ENCODE results near the gene LARP6. TPM values are rescaled to one million over a fixed set of nuclear protein-coding genes. Genes with fewer than 3 reads are reported as not detected.
A peak's percentile ranks its signal among the peaks of the same experiment; 100 is the strongest.

LARP6 gene
- total RNA-seq (10 to 100 TPM in 3 of 9 donors, 1 to 10 TPM in 6; 4.9 to 36.5 (median 9.5) TPM), polyA plus RNA-seq (10 to 100 TPM in 2 of 3 donors, 1 to 10 TPM in 1; 8.1 to 25.0 (median 12.3) TPM)
- long read RNA-seq, donor 1 = 0 reads
- long read RNA-seq, donor 2 = 0 reads
- long read RNA-seq, donor 3, full-length matches to known transcripts = 2 of 2 reads
- long read RNA-seq, donor 3, partial matches to known transcripts = 0 of 2 reads
- long read RNA-seq, donor 3, other reads (novel, unspliced or antisense) = 0 of 2 reads
- long read RNA-seq, donor 4 = 0 reads
- long read RNA-seq, donor 5, full-length matches to known transcripts = 11 of 13 reads
- long read RNA-seq, donor 5, partial matches to known transcripts = 1 of 13 reads
- long read RNA-seq, donor 5, other reads (novel, unspliced or antisense) = 1 of 13 reads
- long read RNA-seq, donor 6, full-length matches to known transcripts = 2 of 6 reads
- long read RNA-seq, donor 6, partial matches to known transcripts = 0 of 6 reads
- long read RNA-seq, donor 6, other reads (novel, unspliced or antisense) = 4 of 6 reads
- long read RNA-seq, donor 7, full-length matches to known transcripts = 2 of 2 reads
- long read RNA-seq, donor 7, partial matches to known transcripts = 0 of 2 reads
- long read RNA-seq, donor 7, other reads (novel, unspliced or antisense) = 0 of 2 reads
- long read RNA-seq, donor 8, full-length matches to known transcripts = 4 of 4 reads
- long read RNA-seq, donor 8, partial matches to known transcripts = 0 of 4 reads
- long read RNA-seq, donor 8, other reads (novel, unspliced or antisense) = 0 of 4 reads
- long read RNA-seq, donor 9, full-length matches to known transcripts = 1 of 1 reads
- long read RNA-seq, donor 9, partial matches to known transcripts = 0 of 1 reads
- long read RNA-seq, donor 9, other reads (novel, unspliced or antisense) = 0 of 1 reads
- long read RNA-seq, donor 10, partial matches to known transcripts = 0 of 2 reads
- long read RNA-seq, donor 10, other reads (novel, unspliced or antisense) = 0 of 2 reads

DNA sequence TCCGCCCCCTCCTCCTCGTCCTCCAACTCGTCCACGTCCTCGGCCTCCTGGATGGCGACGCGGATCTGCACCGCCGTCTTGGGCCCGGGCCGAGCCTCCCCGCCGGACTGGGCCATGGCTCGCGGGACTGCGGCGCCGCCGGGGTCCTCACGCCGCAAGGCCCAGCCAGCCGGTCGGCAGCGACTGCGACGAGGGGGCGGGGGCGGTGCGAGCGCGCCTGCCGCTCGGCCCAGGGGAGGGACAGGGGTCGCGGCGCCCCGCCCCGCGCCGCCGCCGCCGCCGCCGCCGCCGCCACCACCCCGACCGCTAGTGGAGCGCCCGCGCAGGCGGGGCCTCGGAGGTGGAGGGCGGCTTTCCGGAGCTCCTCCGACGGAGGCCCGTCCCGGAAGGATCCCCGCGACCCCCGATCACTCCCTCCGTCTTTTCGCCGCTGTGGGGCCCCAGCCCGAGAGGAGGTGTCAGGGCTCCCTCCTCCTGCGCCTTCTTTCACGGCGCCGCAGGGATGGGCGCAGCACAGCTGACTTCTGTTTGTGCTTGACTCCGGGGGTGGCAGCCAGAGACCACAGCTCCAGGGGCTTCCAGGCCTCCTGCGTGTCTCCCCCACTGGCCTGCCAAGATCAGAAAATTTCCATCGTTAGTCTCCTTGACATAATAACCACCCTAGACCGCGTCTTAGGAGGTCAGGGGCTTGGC lies at the start of gene LARP6:
LARP6 (minus strand) TSS at position 185 of the 693 bp plus-strand sequence; CDS start at position 116, 69 bp downstream.
- 0 to 4% (median 1%) methylated on average over 4 to 77 of the region's 78 CpGs for WGBS, 4 donors
- peak in 6 of 7 donors; percentile 28 to 60 (median 44) for DNase-seq
- H3K4me1 ChIP-seq (replicated peaks in 1 of 2) = peaks cover 4 to 5% of the 10 kb centered on the region in 2 donors

GRCh38 chr15:70902107-70902506 lies 48.1 kb upstream of the LARP6 start:
- Histone ChIP-seq H3K27ac (no peak overlapping the region), H3K4me1 (replicated peaks in 1 of 2) (no peaks in the 10 kb centered on the region), H3K27me3 (no peaks in the 10 kb centered on the region), H3K9me3 (replicated peaks in 1 of 3) (no peaks in the 10 kb centered on the region), H3K4me3 (no peak overlapping the region), H3K36me3 (replicated peaks in 1 of 2) (no peaks in the 10 kb centered on the region)
- no peak for DNase-seq
- 93 to 100% (median 96%) methylated on average over 1 of the region's 1 CpG for WGBS, 4 donors
- TF ChIP-seq POLR2A (IDR thresholded peaks at IDR 0.05) = no peak
- intact Hi-C loops (cut with DNase I) = no loop called here

More for the DNA sequence above, at the start of gene LARP6:
- peak within 1 kb of the TSS in 3 of 4 donors; percentile 49 to 96 (median 51) for H3K4me3 ChIP-seq
- H3K9me3 ChIP-seq (replicated peaks in 1 of 3) = no peaks in the 10 kb centered on the region
- no peaks in the 10 kb centered on the region for H3K27me3 ChIP-seq
- H3K36me3 ChIP-seq (replicated peaks in 1 of 2) = no peaks in the 10 kb centered on the region
- peak; percentile 37 to 74 for TF ChIP-seq POLR2A (IDR thresholded peaks at IDR 0.05)
- TF ChIP-seq CTCF (IDR thresholded peaks at IDR 0.05) = peak in 1 of 6 experiments; percentile 1
- peak within 1 kb of the TSS in 4 of 5 donors; percentile 49 to 91 (median 64) for H3K27ac ChIP-seq
- intact Hi-C loops (cut with DNase I) = no loop called here

DNA sequence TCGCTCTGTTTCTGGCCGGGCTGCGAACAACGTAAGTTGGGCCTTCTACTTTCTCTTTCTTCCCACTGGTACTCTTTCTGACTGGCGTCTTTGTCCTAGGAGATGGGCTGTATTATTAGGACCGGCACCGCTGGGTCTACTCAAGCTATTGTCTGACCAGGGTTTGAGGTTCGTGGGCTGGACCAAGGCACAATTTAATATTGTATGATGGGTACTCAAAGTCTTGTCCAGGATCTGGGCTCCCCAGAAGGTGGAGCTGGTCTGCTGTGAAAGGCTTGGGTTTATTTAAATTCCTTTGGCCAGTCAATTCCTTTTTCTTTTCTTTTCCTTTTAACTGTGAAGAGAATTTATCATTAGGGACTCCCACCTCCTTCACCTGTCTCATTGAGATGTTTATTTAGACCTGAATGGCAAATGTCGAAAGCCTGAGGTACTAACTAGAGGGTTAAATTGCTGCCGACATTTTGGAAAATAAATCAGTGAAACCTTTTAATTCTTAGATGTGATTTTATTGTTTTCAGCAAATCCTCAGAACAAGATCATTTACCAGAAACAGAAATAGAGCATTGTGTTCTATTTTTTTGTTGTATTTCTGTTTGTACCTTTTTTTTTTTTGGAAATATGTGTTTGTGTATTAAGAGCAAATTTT lies 39.1 kb upstream of the LARP6 start:
- Histone ChIP-seq H3K27me3 (no peaks in the 10 kb centered on the region), H3K27ac (peak overlapping the region in 3 of 5 donors; percentile 68 to 81 (median 78)), H3K9me3 (replicated peaks in 1 of 3) (no peaks in the 10 kb centered on the region), H3K4me1 (replicated peaks in 1 of 2) (peaks cover 4 to 6% of the 10 kb centered on the region in 2 donors), H3K36me3 (replicated peaks in 1 of 2) (no peaks in the 10 kb centered on the region), H3K4me3 (peak overlapping the region in 3 of 4 donors; percentile 75 to 80 (median 79))
- intact Hi-C loops (cut with DNase I) = no loop called here
- no peak for TF ChIP-seq POLR2A (IDR thresholded peaks at IDR 0.05)
- peak in 5 of 6 experiments; percentile 14 to 54 (median 42) for TF ChIP-seq CTCF (IDR thresholded peaks at IDR 0.05)
- 3 to 6% (median 6%) methylated on average over 10 of the region's 10 CpGs for WGBS, 4 donors
- DNase-seq = peak in 4 of 7 donors; percentile 29 to 43 (median 41)

All from adrenal gland (tissue), 19 donors.